ENCODE results near the gene TANK. TPM values are rescaled to one million over a fixed set of nuclear protein-coding genes. Genes with fewer than 3 reads are reported as not detected.

The TANK gene
- total RNA-seq, 1 experiment from 2014 or later, result 295 TPM

DNA sequence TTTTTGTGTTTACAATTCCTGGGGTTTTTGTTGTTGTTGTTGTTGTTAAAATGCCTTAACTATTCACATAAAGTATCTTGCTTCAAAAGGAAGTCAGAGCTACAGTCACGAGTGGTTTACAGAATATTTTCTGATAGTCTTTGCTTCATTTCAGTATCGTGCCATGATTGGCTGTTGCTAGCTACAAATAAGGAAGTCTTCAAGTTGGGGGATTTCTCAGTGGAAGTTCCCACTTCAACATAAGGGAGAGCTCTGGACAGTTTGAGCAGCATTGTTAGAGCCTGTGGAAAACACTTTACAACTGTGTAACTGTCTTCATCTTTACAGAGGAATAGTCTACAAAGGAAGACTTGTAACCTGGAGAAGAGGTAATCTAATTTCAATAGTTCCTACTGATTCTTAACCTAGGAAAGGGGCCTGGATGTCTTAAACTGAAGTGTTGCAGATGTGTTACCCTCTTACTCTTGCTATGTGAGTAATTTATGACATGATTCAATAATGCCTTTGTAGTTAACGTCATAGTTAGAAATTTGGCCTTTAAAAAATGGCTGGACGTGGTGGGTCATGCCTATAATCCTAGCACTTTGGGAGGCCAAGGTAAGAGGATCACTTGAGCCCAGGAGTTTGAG is 23.4 kb upstream of the TANK start:
- H3K79me2 ChIP-seq (ENCODE audit: low read length), result peaks cover 78% of the 10 kb centered on the region
- peak; percentile 94 for DNase-seq
- peaks cover 63% of the 10 kb centered on the region for H3K4me1 ChIP-seq (ENCODE audit: low read length)
- H3K9me2 ChIP-seq (replicated peaks; ENCODE audit: insufficient read depth, low read length), result no peaks in the 10 kb centered on the region
- peak overlapping the region; percentile 92 for H3K27ac ChIP-seq (ENCODE audit: low read length)
- H3K36me3 ChIP-seq (ENCODE audit: insufficient read depth, low read length), result peaks cover 36% of the 10 kb centered on the region
- peak overlapping the region; percentile 86 for H3K4me2 ChIP-seq (ENCODE audit: low read depth, low read length, poor library complexity, severe bottlenecking)
- H3K9me3 ChIP-seq (ENCODE audit: low read length), result no peaks in the 10 kb centered on the region
- H3K27me3 ChIP-seq (ENCODE audit: low read length), result no peaks in the 10 kb centered on the region
- H3K9ac ChIP-seq (ENCODE audit: low read length), result peak overlapping the region; percentile 71
- H4K20me1 ChIP-seq (ENCODE audit: insufficient read depth, low read depth, low read length), result no peaks in the 10 kb centered on the region; the same call in 1 of the 2 replicates
- no peak overlapping the region for H2AFZ ChIP-seq (ENCODE audit: low read length)
- H3K4me3 ChIP-seq (ENCODE audit: low read length), result peak overlapping the region; percentile 71

DNA sequence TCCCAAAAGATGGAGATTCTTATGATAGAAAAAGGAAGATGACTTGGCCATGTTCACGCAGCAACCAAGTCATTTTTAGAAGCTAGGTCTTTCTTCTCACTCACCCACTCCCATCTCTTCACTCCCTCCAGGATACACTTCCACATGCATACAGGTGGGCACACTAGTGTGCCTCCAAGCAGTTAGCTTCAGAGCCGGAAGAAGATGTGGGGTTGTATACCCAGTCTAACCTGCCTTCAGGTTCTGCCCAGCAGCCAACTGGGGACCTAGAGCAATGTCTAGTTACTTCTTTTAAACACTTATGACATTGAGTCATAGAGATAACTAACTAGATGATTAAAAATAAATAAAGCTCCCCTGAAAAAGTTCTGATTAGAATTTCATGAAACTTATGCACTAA is 21.8 kb upstream of the TANK start:
- peaks cover 64% of the 10 kb centered on the region for H3K4me1 ChIP-seq (ENCODE audit: low read length)
- no peaks in the 10 kb centered on the region; the same call in 1 of the 2 replicates for H4K20me1 ChIP-seq (ENCODE audit: insufficient read depth, low read depth, low read length)
- H3K4me3 ChIP-seq (ENCODE audit: low read length), result peak overlapping the region; percentile 71
- no peak overlapping the region for H2AFZ ChIP-seq (ENCODE audit: low read length)
- H3K4me2 ChIP-seq (ENCODE audit: low read depth, low read length, poor library complexity, severe bottlenecking), result peak overlapping the region; percentile 86
- peaks cover 45% of the 10 kb centered on the region for H3K36me3 ChIP-seq (ENCODE audit: insufficient read depth, low read length)
- no peaks in the 10 kb centered on the region for H3K9me2 ChIP-seq (replicated peaks; ENCODE audit: insufficient read depth, low read length)
- peaks cover 94% of the 10 kb centered on the region for H3K79me2 ChIP-seq (ENCODE audit: low read length)
- peak; percentile 82 for DNase-seq
- H3K27me3 ChIP-seq (ENCODE audit: low read length), result no peaks in the 10 kb centered on the region
- no peaks in the 10 kb centered on the region for H3K9me3 ChIP-seq (ENCODE audit: low read length)
- H3K27ac ChIP-seq (ENCODE audit: low read length), result peak overlapping the region; percentile 92
- peak overlapping the region; percentile 71 for H3K9ac ChIP-seq (ENCODE audit: low read length)

DNA sequence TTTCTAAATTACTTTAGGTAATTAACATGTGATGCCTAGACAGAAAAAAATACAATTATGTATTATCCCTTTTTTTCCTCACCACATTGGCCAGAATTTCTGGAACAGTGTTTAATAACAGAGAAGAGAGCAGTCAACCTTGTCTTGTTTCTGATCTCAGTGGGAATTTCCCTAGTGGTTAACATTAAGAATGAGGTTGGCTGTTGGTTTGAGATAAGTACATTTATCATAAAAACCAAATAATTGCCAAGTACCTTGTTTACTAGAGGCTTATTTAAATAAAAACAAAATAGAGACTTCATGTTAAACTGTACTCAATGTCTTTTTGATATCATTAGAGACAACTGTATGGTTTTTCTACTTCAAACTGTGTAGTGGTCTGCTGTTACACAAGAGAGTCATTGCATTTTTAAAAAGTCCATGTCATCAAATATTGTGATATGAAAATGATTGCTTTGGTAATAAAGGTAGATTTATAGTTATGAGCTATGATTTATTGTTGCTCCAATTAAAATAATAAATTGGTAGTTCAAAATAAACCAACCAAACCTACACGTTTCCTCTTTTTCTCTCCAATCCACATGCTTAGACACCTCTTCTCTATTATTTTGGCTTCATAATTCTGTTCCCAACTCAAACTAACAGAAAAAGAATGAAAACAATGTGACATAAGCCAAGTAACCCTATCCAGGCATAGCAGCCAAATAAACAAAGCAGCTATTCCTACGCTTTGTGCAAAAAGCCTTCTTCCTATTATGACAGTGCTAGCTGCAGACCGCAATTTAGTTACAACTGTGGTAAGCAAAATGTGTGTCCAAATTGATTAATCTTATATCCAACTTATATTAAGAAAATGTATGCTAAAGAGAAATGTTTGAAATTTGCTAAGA is 20.9 kb upstream of the TANK start:
- H3K9me3 ChIP-seq (ENCODE audit: low read length), result no peaks in the 10 kb centered on the region
- H2AFZ ChIP-seq (ENCODE audit: low read length), result no peak overlapping the region
- peaks cover 100% of the 10 kb centered on the region for H3K79me2 ChIP-seq (ENCODE audit: low read length)
- H3K9ac ChIP-seq (ENCODE audit: low read length), result peak overlapping the region; percentile 71
- H3K27ac ChIP-seq (ENCODE audit: low read length), result peak overlapping the region; percentile 92
- H3K4me2 ChIP-seq (ENCODE audit: low read depth, low read length, poor library complexity, severe bottlenecking), result peak overlapping the region; percentile 86
- DNase-seq, result peak; percentile 75
- H3K9me2 ChIP-seq (replicated peaks; ENCODE audit: insufficient read depth, low read length), result no peaks in the 10 kb centered on the region
- H3K36me3 ChIP-seq (ENCODE audit: insufficient read depth, low read length), result peaks cover 51% of the 10 kb centered on the region
- H3K4me1 ChIP-seq (ENCODE audit: low read length), result peaks cover 56% of the 10 kb centered on the region
- peak overlapping the region; percentile 71 for H3K4me3 ChIP-seq (ENCODE audit: low read length)
- H4K20me1 ChIP-seq (ENCODE audit: insufficient read depth, low read depth, low read length), result no peaks in the 10 kb centered on the region; the same call in 1 of the 2 replicates
- H3K27me3 ChIP-seq (ENCODE audit: low read length), result no peaks in the 10 kb centered on the region

DNA sequence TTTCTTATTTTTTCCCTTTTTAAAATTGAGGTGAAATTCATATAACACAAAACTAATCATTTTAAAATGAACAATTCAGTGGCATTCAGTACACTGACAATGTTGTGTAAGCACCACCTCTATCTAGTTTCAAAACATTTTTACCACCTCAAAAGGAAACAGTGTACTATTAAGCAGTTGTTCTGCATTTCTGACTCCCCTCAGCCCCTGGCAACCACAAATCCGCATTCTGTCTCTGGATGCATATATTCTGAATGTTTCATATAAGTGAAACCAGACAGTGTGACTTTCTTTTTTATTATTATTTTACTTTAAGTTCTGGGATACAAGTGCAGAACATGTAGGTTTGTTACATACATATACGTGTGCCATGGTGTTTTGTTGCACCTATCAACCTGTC is 19.2 kb upstream of the TANK start:
- no peaks in the 10 kb centered on the region; the same call in 1 of the 2 replicates for H4K20me1 ChIP-seq (ENCODE audit: insufficient read depth, low read depth, low read length)
- H3K4me3 ChIP-seq (ENCODE audit: low read length), result peak overlapping the region; percentile 71
- H3K27ac ChIP-seq (ENCODE audit: low read length), result peak overlapping the region; percentile 92; the same call in 1 of the 2 replicates
- peaks cover 39% of the 10 kb centered on the region for H3K4me1 ChIP-seq (ENCODE audit: low read length)
- H3K9ac ChIP-seq (ENCODE audit: low read length), result no peak overlapping the region
- peaks cover under 1% of the 10 kb centered on the region; the same call in 1 of the 2 replicates for H3K9me3 ChIP-seq (ENCODE audit: low read length)
- H3K9me2 ChIP-seq (replicated peaks; ENCODE audit: insufficient read depth, low read length), result no peaks in the 10 kb centered on the region
- no peaks in the 10 kb centered on the region for H3K27me3 ChIP-seq (ENCODE audit: low read length)
- peaks cover 98% of the 10 kb centered on the region for H3K79me2 ChIP-seq (ENCODE audit: low read length)
- no peak overlapping the region for H2AFZ ChIP-seq (ENCODE audit: low read length)
- H3K36me3 ChIP-seq (ENCODE audit: insufficient read depth, low read length), result peaks cover 63% of the 10 kb centered on the region
- DNase-seq, result no peak
- H3K4me2 ChIP-seq (ENCODE audit: low read depth, low read length, poor library complexity, severe bottlenecking), result peak overlapping the region; percentile 86

DNA sequence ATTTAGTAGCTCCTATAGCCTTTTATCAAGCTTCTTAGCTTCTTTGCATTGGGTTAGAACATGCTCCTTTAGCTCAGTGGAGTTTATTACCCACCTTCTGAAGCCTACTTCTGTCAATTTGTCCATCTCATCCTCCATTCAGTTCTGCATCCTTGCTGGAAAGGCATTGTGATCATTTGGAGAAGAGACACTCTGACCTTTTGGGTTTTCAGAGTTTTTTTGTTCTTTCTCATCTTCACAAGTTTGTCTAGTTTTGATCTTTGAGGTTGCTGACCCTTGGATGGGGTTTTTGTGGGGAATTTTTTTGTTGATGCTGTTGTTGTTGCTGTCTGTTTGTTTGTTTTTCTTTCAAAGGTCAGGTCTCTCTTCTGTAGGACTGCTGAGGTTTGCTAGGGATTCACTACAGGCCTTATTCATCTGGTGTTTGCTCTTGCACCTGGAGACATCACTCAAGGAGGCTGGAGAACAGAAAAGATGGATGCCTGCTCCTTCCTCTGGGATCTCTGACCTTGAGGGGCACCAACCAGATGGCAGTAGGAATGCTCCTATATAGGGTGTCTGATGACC is 13.9 kb upstream of the TANK start:
- Histone ChIP-seq H3K9me2 (replicated peaks; ENCODE audit: insufficient read depth, low read length) (no peaks in the 10 kb centered on the region), H3K4me3 (ENCODE audit: low read length) (no peak overlapping the region), H3K79me2 (ENCODE audit: low read length) (peaks cover 98% of the 10 kb centered on the region), H3K4me1 (ENCODE audit: low read length) (peaks cover 4% of the 10 kb centered on the region; the same call in 1 of the 2 replicates), H3K4me2 (ENCODE audit: low read depth, low read length, poor library complexity, severe bottlenecking) (no peak overlapping the region), H3K9ac (ENCODE audit: low read length) (no peak overlapping the region), H3K36me3 (ENCODE audit: insufficient read depth, low read length) (peaks cover 85% of the 10 kb centered on the region), H3K9me3 (ENCODE audit: low read length) (peaks cover 20% of the 10 kb centered on the region), H2AFZ (ENCODE audit: low read length) (no peak overlapping the region), H3K27me3 (ENCODE audit: low read length) (no peaks in the 10 kb centered on the region), H3K27ac (ENCODE audit: low read length) (no peak overlapping the region), H4K20me1 (ENCODE audit: insufficient read depth, low read depth, low read length) (peaks cover 10% of the 10 kb centered on the region; the same call in 1 of the 2 replicates)
- DNase-seq, result no peak

DNA sequence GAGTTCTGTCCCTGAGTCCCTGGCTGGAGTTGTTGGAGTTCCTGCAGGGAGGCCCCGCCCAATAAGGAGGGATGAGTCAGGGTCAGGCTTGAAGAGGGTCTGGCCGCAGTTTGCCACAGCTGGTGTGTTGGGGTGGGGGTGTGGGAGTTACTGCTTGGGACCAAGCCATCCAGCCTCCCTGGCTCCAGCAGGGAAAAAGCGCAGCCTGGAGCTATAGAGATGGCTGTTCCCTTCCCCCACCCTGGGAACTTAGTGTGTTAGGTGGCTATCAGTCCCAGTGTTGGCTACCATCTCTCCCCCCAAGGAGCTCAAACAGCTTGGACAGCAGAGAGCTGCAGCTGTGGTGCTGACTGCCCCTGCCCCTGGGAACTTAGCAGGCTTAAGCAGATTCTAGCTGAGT is 13.2 kb upstream of the TANK start:
- Histone ChIP-seq H3K27me3 (ENCODE audit: low read length) (no peaks in the 10 kb centered on the region), H3K36me3 (ENCODE audit: insufficient read depth, low read length) (peaks cover 87% of the 10 kb centered on the region), H3K4me2 (ENCODE audit: low read depth, low read length, poor library complexity, severe bottlenecking) (no peak overlapping the region), H4K20me1 (ENCODE audit: insufficient read depth, low read depth, low read length) (peaks cover 10% of the 10 kb centered on the region; the same call in 1 of the 2 replicates), H3K4me3 (ENCODE audit: low read length) (no peak overlapping the region), H3K9me2 (replicated peaks; ENCODE audit: insufficient read depth, low read length) (no peaks in the 10 kb centered on the region), H3K27ac (ENCODE audit: low read length) (no peak overlapping the region), H3K9me3 (ENCODE audit: low read length) (peaks cover 20% of the 10 kb centered on the region), H2AFZ (ENCODE audit: low read length) (no peak overlapping the region), H3K4me1 (ENCODE audit: low read length) (peaks cover 12% of the 10 kb centered on the region; the same call in 1 of the 2 replicates), H3K9ac (ENCODE audit: low read length) (no peak overlapping the region), H3K79me2 (ENCODE audit: low read length) (peaks cover 98% of the 10 kb centered on the region)
- DNase-seq, result no peak

DNA sequence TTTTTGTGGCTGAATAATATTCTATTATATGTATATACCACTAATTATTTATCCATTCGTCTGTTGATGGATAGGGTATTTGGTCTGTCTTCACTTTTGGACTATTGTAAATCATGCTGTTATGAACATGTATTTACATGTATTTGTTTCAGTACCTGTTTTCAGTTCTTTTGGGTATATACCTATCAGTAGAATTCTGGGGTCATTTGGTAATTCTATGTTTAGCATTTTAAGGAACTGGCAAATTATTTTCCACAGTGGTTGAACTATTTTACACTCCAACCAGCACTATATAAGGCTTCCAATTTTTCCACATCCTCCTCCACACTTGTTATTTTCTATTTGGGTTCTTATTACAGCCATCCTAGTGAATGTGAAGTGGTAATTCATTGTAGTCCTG is 12.4 kb upstream of the TANK start:
- Histone ChIP-seq H3K79me2 (ENCODE audit: low read length) (peaks cover 98% of the 10 kb centered on the region), H3K27me3 (ENCODE audit: low read length) (no peaks in the 10 kb centered on the region), H4K20me1 (ENCODE audit: insufficient read depth, low read depth, low read length) (peaks cover 10% of the 10 kb centered on the region; the same call in 1 of the 2 replicates)

DNA sequence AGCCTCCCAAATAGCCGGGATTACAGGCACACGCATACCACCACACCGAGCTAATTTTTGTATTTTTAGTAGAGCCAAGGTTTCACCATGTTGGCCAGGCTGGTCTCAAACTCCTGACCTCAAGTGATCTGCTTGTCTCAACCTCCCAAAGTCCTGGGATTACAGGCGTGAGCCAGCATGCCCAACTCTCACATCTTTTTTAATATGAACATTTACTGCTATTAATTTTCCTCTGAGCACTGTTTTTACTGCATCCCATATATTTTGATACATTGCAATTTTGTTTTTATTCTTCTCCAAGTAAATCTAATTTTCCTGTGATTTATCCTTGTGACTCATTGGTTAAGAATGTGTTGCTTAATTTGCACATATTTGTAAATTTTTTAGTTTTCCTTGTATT is 9.5 kb upstream of the TANK start:
- Histone ChIP-seq H3K27me3 (ENCODE audit: low read length) (no peaks in the 10 kb centered on the region), H4K20me1 (ENCODE audit: insufficient read depth, low read depth, low read length) (peaks cover 10% of the 10 kb centered on the region; the same call in 1 of the 2 replicates), H3K4me2 (ENCODE audit: low read depth, low read length, poor library complexity, severe bottlenecking) (no peak overlapping the region), H3K79me2 (ENCODE audit: low read length) (peaks cover 97% of the 10 kb centered on the region), H3K4me1 (ENCODE audit: low read length) (peaks cover 41% of the 10 kb centered on the region), H3K9me2 (replicated peaks; ENCODE audit: insufficient read depth, low read length) (no peaks in the 10 kb centered on the region), H3K9ac (ENCODE audit: low read length) (no peak overlapping the region), H3K36me3 (ENCODE audit: insufficient read depth, low read length) (peaks cover 89% of the 10 kb centered on the region), H3K9me3 (ENCODE audit: low read length) (peaks cover 20% of the 10 kb centered on the region), H2AFZ (ENCODE audit: low read length) (no peak overlapping the region), H3K27ac (ENCODE audit: low read length) (no peak overlapping the region), H3K4me3 (ENCODE audit: low read length) (no peak overlapping the region)
- DNase-seq, result no peak

More for the DNA sequence above, 12.4 kb upstream of the TANK start:
- Histone ChIP-seq H3K9ac (ENCODE audit: low read length) (no peak overlapping the region), H3K4me3 (ENCODE audit: low read length) (no peak overlapping the region), H3K36me3 (ENCODE audit: insufficient read depth, low read length) (peaks cover 90% of the 10 kb centered on the region), H2AFZ (ENCODE audit: low read length) (no peak overlapping the region), H3K9me2 (replicated peaks; ENCODE audit: insufficient read depth, low read length) (no peaks in the 10 kb centered on the region), H3K27ac (ENCODE audit: low read length) (no peak overlapping the region), H3K4me1 (ENCODE audit: low read length) (peaks cover 19% of the 10 kb centered on the region), H3K9me3 (ENCODE audit: low read length) (peaks cover 20% of the 10 kb centered on the region), H3K4me2 (ENCODE audit: low read depth, low read length, poor library complexity, severe bottlenecking) (no peak overlapping the region)
- no peak for DNase-seq

Data from Karpas-422 (cell line).